ENCODE measurements around the gene CCDC97. TPM values are rescaled to one million over a fixed set of nuclear protein-coding genes. Genes with fewer than 3 reads are reported as not detected.
A peak's percentile ranks its signal among the peaks of the same experiment; 100 is the strongest.

Gene CCDC97
- total RNA-seq, 2 donors from 2014 or later: 10.6 to 11.2 TPM

DNA sequence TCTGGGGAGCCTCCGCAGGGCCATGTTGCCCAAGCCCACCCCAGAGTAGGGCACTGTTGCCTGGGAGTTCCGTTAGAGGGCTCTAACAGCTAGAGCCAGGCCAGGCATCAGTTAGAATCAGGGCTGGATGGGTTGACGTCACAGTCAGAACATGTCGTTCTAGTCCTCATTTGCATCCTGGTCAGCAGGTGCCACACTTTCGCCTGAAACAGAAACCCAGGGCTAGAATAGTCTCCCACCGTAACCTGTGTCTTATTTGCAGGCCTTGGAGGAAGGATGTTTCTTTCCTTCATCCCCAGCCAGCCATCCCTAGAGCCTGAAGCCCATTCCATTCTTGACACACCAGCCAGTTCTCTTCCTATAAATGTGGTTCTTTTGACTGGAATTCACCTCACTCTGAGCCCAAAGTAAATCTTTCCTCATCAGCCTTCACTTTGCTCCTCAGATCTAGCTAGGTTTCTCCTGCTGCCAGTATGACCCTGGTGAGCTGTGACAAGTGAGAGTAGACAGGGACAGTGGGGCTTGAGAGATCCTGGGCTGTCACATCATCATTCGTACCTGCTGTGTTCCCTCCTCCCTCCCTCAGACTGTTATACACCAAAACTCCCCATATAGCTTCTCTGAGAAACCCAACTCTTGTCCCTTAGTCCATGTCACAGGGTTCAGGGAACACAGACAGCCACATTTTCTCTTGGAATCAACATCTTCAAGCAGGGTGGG lies 12.2 kb upstream of the CCDC97 start:
- DNase-seq (peak in 2 of 4 donors; percentile 34 to 43), ATAC-seq (no peak)
- H3K4me3 ChIP-seq: no peak overlapping the region
- TF ChIP-seq POLR2A (IDR thresholded peaks at IDR 0.05): no peak
- TF ChIP-seq, protein P1, sequence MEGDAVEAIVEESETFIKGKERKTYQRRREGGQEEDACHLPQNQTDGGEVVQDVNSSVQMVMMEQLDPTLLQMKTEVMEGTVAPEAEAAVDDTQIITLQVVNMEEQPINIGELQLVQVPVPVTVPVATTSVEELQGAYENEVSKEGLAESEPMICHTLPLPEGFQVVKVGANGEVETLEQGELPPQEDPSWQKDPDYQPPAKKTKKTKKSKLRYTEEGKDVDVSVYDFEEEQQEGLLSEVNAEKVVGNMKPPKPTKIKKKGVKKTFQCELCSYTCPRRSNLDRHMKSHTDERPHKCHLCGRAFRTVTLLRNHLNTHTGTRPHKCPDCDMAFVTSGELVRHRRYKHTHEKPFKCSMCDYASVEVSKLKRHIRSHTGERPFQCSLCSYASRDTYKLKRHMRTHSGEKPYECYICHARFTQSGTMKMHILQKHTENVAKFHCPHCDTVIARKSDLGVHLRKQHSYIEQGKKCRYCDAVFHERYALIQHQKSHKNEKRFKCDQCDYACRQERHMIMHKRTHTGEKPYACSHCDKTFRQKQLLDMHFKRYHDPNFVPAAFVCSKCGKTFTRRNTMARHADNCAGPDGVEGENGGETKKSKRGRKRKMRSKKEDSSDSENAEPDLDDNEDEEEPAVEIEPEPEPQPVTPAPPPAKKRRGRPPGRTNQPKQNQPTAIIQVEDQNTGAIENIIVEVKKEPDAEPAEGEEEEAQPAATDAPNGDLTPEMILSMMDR (IDR thresholded peaks at IDR 0.05): no peak
- H3K4me1 ChIP-seq: peaks cover 20% of the 10 kb centered on the region
- no peaks in the 10 kb centered on the region for H3K27me3 ChIP-seq
- H3K9me3 ChIP-seq: no peaks in the 10 kb centered on the region
- peaks cover 19 to 39% of the 10 kb centered on the region in 2 donors for H3K36me3 ChIP-seq (replicated peaks in 1 of 2; ENCODE audit: insufficient read depth in 1 of 2, low read depth in 2 of 2)
- 76 to 81% methylated on average over 3 to 7 of the region's 7 CpGs for WGBS, 2 donors
- intact Hi-C loops (cut with DNase I): no loop called here
- H3K27ac ChIP-seq: peak overlapping the region; percentile 14 to 72 (median 48)

DNA sequence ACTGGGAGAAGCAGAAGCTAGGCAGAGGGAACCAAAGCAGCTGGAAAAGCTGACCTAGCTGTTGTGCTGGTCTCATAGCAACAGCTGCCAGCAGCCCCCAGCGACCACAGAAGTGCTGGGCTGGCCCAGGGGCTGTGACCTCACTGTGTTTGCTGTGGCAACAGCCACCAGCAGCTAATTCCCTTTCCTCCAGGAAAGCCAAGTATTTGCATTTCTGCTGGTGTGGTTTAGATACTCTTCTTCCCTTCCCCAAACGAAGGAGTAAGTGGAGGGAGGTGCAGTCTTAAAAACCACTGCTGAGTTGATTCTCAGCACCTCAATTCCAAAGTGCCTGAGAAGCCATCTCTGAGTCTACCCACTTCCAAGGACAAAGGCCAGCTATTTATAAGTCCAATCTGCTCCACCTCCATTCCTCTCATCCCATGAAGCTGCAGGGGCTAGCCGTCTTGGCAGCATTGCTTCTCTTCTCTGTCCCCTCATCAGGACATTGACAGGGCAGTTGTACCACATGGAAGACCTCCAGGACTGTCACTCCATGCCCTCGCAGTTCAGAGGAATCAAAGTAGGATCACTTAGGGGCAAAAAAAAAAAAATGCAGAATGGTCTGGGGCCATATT lies 11.5 kb upstream of the CCDC97 start:
- no peaks in the 10 kb centered on the region for H3K27me3 ChIP-seq
- H3K4me3 ChIP-seq: no peak overlapping the region
- DNase-seq: peak; percentile 57 to 85 (median 63)
- peak; percentile 79 for ATAC-seq
- intact Hi-C loops (cut with DNase I): no loop called here
- peak overlapping the region; percentile 14 to 72 (median 48) for H3K27ac ChIP-seq
- no peaks in the 10 kb centered on the region for H3K9me3 ChIP-seq
- 31 to 62% methylated on average over 3 to 4 of the region's 4 CpGs for WGBS, 2 donors
- peaks cover 17 to 37% of the 10 kb centered on the region in 2 donors for H3K36me3 ChIP-seq (replicated peaks in 1 of 2; ENCODE audit: insufficient read depth in 1 of 2, low read depth in 2 of 2)
- H3K4me1 ChIP-seq: peaks cover 20% of the 10 kb centered on the region
- TF ChIP-seq, protein P1 (IDR thresholded peaks at IDR 0.05): no peak
- TF ChIP-seq POLR2A (IDR thresholded peaks at IDR 0.05): peak in 1 of 3 donors; percentile 36

DNA sequence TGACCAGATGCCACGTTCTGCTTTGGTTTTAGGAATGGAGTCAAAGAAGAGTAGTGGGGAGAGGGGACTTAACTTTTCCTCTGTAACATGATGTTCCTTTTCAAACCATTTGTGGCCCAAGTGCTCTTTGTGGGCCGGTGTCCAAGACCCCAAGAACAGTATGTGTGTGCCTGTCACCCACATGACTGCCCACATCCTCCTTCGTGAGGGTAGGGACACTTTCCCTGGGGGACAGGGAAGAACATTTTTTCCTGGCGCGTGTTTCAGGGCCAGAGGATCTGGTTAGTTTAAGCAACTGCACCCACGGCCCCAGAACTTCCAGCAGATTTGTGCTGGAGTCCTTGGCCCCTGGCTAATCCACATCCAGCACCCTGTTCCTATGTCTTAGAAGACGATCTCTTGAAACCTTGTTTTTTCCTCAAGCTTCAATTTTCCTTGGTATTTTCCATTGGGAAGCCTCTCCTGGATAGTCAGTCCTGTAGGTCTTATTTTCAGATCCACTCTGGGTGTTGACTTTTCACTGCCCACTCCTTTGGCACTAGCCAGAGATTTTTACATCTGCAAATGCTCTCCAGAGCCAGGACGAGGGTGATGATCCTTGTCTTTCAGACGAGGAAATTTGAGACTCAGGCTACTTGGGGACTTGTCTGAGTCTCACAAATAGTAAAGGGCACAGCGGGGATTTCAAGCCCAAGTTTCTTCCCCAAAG lies 10.8 kb upstream of the CCDC97 start:
- Histone ChIP-seq H3K27ac (peak overlapping the region in 2 of 4 donors; percentile 59 to 72), H3K36me3 (replicated peaks in 1 of 2; ENCODE audit: insufficient read depth in 1 of 2, low read depth in 2 of 2) (peaks cover 20 to 33% of the 10 kb centered on the region in 2 donors), H3K9me3 (no peaks in the 10 kb centered on the region), H3K4me1 (peaks cover 20% of the 10 kb centered on the region), H3K4me3 (no peak overlapping the region), H3K27me3 (no peaks in the 10 kb centered on the region)
- TF ChIP-seq POLR2A (IDR thresholded peaks at IDR 0.05): no peak
- TF ChIP-seq, protein P1 (IDR thresholded peaks at IDR 0.05): no peak
- 68 to 77% methylated on average over 10 of the region's 10 CpGs for WGBS, 2 donors
- DNase-seq: peak in 2 of 4 donors; percentile 42 to 64
- intact Hi-C loops (cut with DNase I): no loop called here
- ATAC-seq: peak; percentile 22

DNA sequence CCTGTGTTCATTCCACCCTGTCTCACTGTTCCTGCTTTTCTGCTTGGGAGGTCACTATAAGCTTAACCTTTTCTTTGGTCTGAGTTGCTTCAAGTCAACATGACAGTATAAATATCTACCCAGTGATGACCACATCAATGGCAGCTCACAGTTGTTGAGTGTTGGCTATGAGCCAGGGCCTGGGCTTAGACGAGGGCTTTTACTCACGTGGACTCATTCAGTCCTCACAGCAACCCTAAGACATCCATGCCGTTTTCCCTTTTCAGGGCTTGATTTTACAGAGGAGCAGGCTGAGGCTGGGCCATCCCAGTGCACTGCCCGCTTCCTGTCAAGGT lies 10.2 kb upstream of the CCDC97 start:
- DNase-seq (peak in 2 of 4 donors; percentile 48), ATAC-seq (peak; percentile 12)
- intact Hi-C loops (cut with DNase I): no loop called here
- no peak for TF ChIP-seq POLR2A (IDR thresholded peaks at IDR 0.05)
- TF ChIP-seq, protein P1 (IDR thresholded peaks at IDR 0.05): no peak
- no peaks in the 10 kb centered on the region for H3K9me3 ChIP-seq
- H3K4me3 ChIP-seq: no peak overlapping the region
- peaks cover 20% of the 10 kb centered on the region for H3K4me1 ChIP-seq
- no peaks in the 10 kb centered on the region for H3K27me3 ChIP-seq
- 49 to 55% methylated on average over 4 of the region's 4 CpGs for WGBS, 2 donors
- H3K36me3 ChIP-seq (replicated peaks in 1 of 2; ENCODE audit: insufficient read depth in 1 of 2, low read depth in 2 of 2): peaks cover 21 to 32% of the 10 kb centered on the region in 2 donors
- peak overlapping the region in 2 of 4 donors; percentile 59 to 72 for H3K27ac ChIP-seq
